ENCODE results near the gene ADCY3. TPM values are rescaled to one million over a fixed set of nuclear protein-coding genes. Genes with fewer than 3 reads are reported as not detected.

Gene ADCY3
- polyA plus RNA-seq, 1 of the 3 experiments (the other 2 are of a cell fraction) = 53.9 TPM

GRCh38 chr2:24919506-24920097 is 435 bp downstream of the ADCY3 start:
- Histone ChIP-seq H3K27me3 (ENCODE audit: insufficient read depth) (no peaks in the 10 kb centered on the region), H4K20me1 (ENCODE audit: insufficient read depth) (no peaks in the 10 kb centered on the region), H3K36me3 (replicated peaks in 1 of 2; ENCODE audit: control insufficient read depth in 1 of 2, insufficient read depth in 2 of 2, low read length in 1 of 2) (no peaks in the 10 kb centered on the region), H3K9me2 (no peaks in the 10 kb centered on the region), H3K79me2 (ENCODE audit: insufficient read depth) (peaks cover 8% of the 10 kb centered on the region; the same call in 1 of the 2 replicates), H2AFZ (ENCODE audit: low read depth) (peak overlapping the region; percentile 92; the same call in 1 of the 2 replicates), H3F3A (replicated peaks; ENCODE audit: insufficient read depth) (peaks cover 6% of the 10 kb centered on the region), H3K4me2 (peak overlapping the region; percentile 94), H3K27ac (ENCODE audit: low read depth in 2 of 2, low read length in 1 of 2) (peak overlapping the region in 1 of 2 experiments; percentile 1; a peak in 2 of 4 replicates), H3K9ac (peak overlapping the region; percentile 66), H3K9me3 (no peaks in the 10 kb centered on the region), H3K4me3 (ENCODE audit: low read depth in 2 of 2, low read length in 1 of 2) (peak overlapping the region; percentile 66 to 73), H3K4me1 (ENCODE audit: control insufficient read depth in 1 of 2, insufficient read depth in 2 of 2, low read depth in 1 of 2, low read length in 1 of 2) (peaks cover 0 to 27% of the 10 kb centered on the region in 2 experiments; a peak in 1 of 4 replicates)
- TF ChIP-seq GATA2 (CRISPR knock-in tag; IDR thresholded peaks at IDR 0.05) (no peak), TAF1 (IDR thresholded peaks at IDR 0.05; ENCODE audit: borderline replicate concordance, low read depth, low read length) (no peak), TCF12 (IDR thresholded peaks at IDR 0.05) (no peak), MEF2A (IDR thresholded peaks at IDR 0.05; ENCODE audit: borderline replicate concordance, low read depth) (no peak), GABPA (IDR thresholded peaks at IDR 0.05; ENCODE audit: low read depth) (no peak), ELF1 (IDR thresholded peaks at IDR 0.05) (no peak), ZBTB33 (IDR thresholded peaks at IDR 0.05; ENCODE audit: borderline replicate concordance, low read depth) (no peak), JUND (IDR thresholded peaks at IDR 0.05) (no peak), SMC3 (IDR thresholded peaks at IDR 0.05; ENCODE audit: low read depth, low read length) (no peak), NRF1 (IDR thresholded peaks at IDR 0.05; ENCODE audit: low read depth, low read length) (no peak), USF1 (IDR thresholded peaks at IDR 0.05; ENCODE audit: borderline replicate concordance, low read depth) (no peak), RXRA (IDR thresholded peaks at IDR 0.05; ENCODE audit: borderline replicate concordance, low read depth) (no peak), POLR2AphosphoS5 (IDR thresholded peaks at IDR 0.05; ENCODE audit: low read depth, low read length) (no peak), EP300 (IDR thresholded peaks at IDR 0.05; ENCODE audit: borderline replicate concordance in 1 of 2, low read depth in 1 of 2, low read length in 1 of 2) (no peak), TEAD4 (IDR thresholded peaks at IDR 0.05; ENCODE audit: borderline replicate concordance, insufficient read depth) (no peak), REST (IDR thresholded peaks at IDR 0.05; ENCODE audit: low read depth, low read length) (no peak), FOXM1 (IDR thresholded peaks at IDR 0.05; ENCODE audit: low read depth) (no peak)
- TF ChIP-seq, protein P1, sequence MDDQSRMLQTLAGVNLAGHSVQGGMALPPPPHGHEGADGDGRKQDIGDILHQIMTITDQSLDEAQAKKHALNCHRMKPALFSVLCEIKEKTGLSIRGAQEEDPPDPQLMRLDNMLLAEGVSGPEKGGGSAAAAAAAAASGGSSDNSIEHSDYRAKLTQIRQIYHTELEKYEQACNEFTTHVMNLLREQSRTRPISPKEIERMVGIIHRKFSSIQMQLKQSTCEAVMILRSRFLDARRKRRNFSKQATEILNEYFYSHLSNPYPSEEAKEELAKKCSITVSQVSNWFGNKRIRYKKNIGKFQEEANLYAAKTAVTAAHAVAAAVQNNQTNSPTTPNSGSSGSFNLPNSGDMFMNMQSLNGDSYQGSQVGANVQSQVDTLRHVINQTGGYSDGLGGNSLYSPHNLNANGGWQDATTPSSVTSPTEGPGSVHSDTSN (IDR thresholded peaks at IDR 0.05) = no peak
- TF ChIP-seq, protein P2, sequence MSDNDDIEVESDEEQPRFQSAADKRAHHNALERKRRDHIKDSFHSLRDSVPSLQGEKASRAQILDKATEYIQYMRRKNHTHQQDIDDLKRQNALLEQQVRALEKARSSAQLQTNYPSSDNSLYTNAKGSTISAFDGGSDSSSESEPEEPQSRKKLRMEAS (IDR thresholded peaks at IDR 0.05; ENCODE audit: low read depth) = no peak
- 4% methylated on average over 11 of the region's 76 CpGs for WGBS (ENCODE audit: low lambda C conversion rate)
- ChIA-PET POLR2A (interaction anchor here (1.0 kb wide), 1 partner anchor 10 kb away, joined by 6 read pairs; no protein-coding TSS in a partner anchor), CTCF (interaction anchor here (1.1 to 3.1 kb wide), 4 partner anchors 9 to 210 kb away, joined by 3 to 11 read pairs (median 4); no protein-coding TSS in a partner anchor)
- peak; percentile 94 for DNase-seq
